ENCODE measurements around the gene LRTM2.

Gene LRTM2

DNA sequence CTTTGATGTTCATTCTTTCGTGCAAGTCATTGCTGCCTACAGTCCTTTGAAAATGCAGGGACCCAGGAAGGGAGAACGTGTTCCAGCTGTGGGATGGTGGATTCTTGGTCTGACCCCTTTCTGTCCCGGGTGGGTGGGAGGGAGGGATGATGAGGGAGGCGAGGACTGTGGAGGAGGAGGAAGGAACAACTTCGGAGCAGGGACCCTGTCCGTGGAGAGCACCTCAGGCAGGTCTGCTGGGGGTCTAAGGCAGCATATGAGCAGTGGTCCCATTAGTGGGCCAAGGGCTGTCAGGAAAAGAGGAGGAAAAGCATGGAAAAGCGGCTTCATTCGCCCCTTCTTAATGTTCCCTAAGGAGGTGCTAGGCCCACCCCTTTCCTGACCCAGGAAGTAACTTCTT lies 62.0 kb downstream of the LRTM2 start:
- in situ Hi-C loops (cut with HindIII; ENCODE audit: low sequenced_read_pairs): loop anchor here (5.0 kb wide), 1 partner anchor 35 kb away; the partner anchor contains the start of gene CACNA2D4

DNA sequence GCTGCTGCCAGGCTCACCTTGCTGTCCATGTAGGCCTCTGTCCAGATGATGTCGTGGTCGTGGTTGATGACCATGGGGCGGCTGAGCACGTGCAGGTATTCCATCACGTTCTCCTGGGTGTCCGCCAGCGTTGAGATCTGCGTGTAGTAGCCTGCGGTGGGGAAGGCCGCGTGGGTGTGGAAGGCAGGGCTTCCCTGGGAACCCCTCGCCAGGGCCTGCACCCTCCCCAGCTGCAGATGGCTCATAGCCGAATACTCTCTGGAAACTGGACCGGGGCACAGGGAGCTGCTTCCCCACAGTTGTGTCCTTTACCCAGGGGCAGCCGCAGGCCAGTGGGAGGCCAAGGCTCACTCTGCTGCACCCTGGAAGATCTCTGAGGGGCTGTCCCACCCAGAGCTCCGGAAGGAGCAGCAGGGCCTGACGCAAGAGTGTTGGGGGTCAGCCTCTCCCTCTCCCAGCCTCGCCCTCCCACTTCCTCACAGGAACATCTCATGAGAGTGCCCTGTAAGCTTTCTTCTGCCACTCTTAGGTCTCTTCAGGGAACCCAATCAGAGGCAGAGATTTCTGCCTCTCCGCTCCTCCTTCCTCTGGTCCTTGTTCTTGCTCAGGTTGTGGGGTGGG lies 62.6 kb downstream of the LRTM2 start:
- in situ Hi-C loops (cut with HindIII; ENCODE audit: low sequenced_read_pairs): loop anchor here (5.0 kb wide), 1 partner anchor 34 kb away; the partner anchor contains the start of gene CACNA2D4

DNA sequence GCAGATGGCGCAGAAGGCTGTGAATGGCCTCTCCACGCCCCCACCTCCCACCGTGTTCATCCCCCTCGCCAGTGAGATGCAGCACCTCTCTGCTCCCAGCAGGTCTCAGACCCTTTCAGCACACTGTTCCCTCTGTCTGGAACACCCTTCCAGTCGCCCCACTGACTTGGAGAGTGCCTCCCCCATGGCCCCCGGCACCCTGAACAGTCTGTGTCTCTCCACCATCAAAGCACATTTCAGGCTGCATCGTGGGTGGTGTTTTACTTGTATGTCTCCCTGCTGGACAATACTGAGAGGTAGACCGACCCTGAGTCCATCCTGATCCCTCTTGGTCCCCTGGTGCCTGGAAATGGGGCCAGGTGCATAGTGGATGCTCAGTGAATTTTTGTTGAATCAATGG lies 63.1 kb downstream of the LRTM2 start:
- in situ Hi-C loops (cut with HindIII; ENCODE audit: low sequenced_read_pairs): loop anchor here (5.0 kb wide), 1 partner anchor 34 kb away; the partner anchor contains the start of gene CACNA2D4

DNA sequence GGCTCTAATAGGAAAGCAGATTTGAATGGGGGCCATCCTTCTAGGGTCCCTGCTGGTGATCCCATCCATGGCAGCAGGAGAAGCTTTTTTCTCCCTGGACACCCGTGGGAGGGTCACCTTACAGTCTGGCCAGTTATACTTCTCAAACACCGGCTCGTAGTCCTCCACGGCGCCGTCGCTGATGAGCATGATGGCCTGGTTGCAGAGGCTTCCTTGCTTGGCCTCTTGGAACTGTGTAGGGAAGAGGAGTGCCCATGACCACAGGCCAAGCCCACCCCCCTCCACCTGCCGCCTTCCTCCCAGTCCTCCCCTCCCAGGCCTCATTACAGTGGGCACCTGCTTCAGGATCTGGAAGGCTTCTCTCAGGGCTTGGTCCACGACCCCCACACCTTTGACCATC lies 64.3 kb downstream of the LRTM2 start:
- in situ Hi-C loops (cut with HindIII; ENCODE audit: low sequenced_read_pairs): loop anchor here (5.0 kb wide), 1 partner anchor 33 kb away; the partner anchor contains the start of gene CACNA2D4

GRCh38 chr12:1885082-1885596 lies 64.8 kb downstream of the LRTM2 start:
- in situ Hi-C loops (cut with HindIII; ENCODE audit: low sequenced_read_pairs): no loop called here

DNA sequence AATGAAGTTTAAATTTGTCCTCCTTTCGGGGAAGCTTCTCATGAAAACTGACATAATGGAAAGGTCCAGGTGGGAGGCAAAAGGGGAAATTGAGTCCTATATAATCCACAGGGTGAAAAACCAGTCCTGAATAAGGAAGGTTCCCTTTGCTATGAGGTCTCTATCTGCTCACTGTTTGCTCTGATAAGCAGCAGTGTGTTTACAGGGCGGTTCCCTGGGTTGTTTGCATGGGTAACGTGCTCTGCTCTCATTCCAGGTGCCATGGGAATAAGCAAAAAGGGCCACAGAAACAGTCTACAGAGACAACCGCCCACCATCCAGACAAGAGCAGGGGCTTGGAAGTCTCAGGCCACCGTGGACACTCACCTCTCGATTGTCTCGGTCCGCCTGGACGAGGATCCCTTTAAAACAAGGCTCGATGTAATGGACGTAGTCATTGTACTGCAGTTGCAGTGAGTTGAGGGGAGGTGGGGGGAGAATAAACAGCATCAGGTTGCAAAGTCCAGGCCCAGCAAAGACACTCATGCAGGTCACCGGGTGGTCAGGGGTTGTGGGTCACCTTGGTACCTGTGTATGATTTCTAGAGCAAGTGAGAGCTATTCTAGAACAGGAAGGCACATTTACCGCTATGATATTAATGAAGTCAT lies 65.4 kb downstream of the LRTM2 start:
- in situ Hi-C loops (cut with HindIII; ENCODE audit: low sequenced_read_pairs): no loop called here

All from DLD1 (cell line).